Ascending aorta (tissue), 2 donors: ENCODE measurements around the gene PCMT1. TPM values are rescaled to one million over a fixed set of nuclear protein-coding genes. Genes with fewer than 3 reads are reported as not detected.

Experiments
- DNase-seq, 2 donors: peaks; one replicate each; pipeline ENCODE4 v3.0.0-alpha.2; 2019; ENCODE audit warnings: low spot score in 2 of 2
- H3K27ac ChIP-seq, 2 donors: fragments of 200-600 bp; sonication (generic); one replicate each; pipeline ENCODE4 v1.5.1; 2016 to 2017; ENCODE audit warnings: mild to moderate bottlenecking in 1 of 2
- H3K27me3 ChIP-seq: fragments of 200-600 bp; sonication (generic); one replicate; pipeline ENCODE4 v1.5.1; 2017
- H3K36me3 ChIP-seq, 2 donors: fragments of 200-600 bp; sonication (generic); one replicate each; pipeline ENCODE4 v1.5.1; 2016
- H3K4me1 ChIP-seq, 2 donors: fragments of 200-600 bp; sonication (generic); one replicate each; pipeline ENCODE4 v1.5.1; 2016 to 2017; ENCODE audit warnings: mild to moderate bottlenecking in 1 of 2
- H3K4me3 ChIP-seq, 2 donors: fragments of 200-600 bp; sonication (generic); one replicate each; pipeline ENCODE4 v1.5.1; 2016 to 2017; ENCODE audit warnings: mild to moderate bottlenecking in 1 of 2
- H3K9me3 ChIP-seq, 2 donors: fragments of 200-600 bp; sonication (generic); one replicate each; pipeline ENCODE4 v1.5.1; 2016
- CTCF ChIP-seq, 3 experiments: fragments of 200-600 bp in 2 of 3; fragments of 450-650 bp in 1 of 3; sonication (generic) in 2 of 3; IDR thresholded peaks; one replicate each; pipeline ENCODE4 v1.5.1; 2016 to 2019; ENCODE audit warnings: antibody characterized with exemption in 3 of 3, mild to moderate bottlenecking in 1 of 3, moderate library complexity in 1 of 3
- intact Hi-C: fragments of 100-400 bp; cut with DNase I; formaldehyde crosslinking; loops from one replicate; pipeline ENCODE4 v1.15.1; 2023
- total RNA-seq: library from RNA; depleted of rRNA; stranded (reverse); fragments of >200 nt; gene quantifications from one replicate; pipeline ENCODE4 v1.1.0, GENCODE V29; 2016

PCMT1 gene
- total RNA-seq, 1 donor from 2014 or later, result 23.5 TPM

- no peak for TF ChIP-seq CTCF (IDR thresholded peaks at IDR 0.05)
- H3K9me3 ChIP-seq, result no peaks in the 10 kb centered on the region
- peaks cover 12 to 37% of the 10 kb centered on the region in 2 donors for H3K36me3 ChIP-seq
- DNase-seq, result no peak
- intact Hi-C loops, result no loop called here
- H3K27ac ChIP-seq, result no peak overlapping the region
- H3K27me3 ChIP-seq, result no peaks in the 10 kb centered on the region
- no peak overlapping the region for H3K4me3 ChIP-seq
- H3K4me1 ChIP-seq, result no peaks in the 10 kb centered on the region
Measured at GRCh38 chr6:149809798-149810197, 60.3 kb downstream of the PCMT1 start.

GRCh38 chr6:149813351-149813750, 63.8 kb downstream of the PCMT1 start:
- no peak overlapping the region for H3K4me3 ChIP-seq

GRCh38 chr6:149815788-149816187, 66.2 kb downstream of the PCMT1 start:
- intact Hi-C loops, result no loop called here

More at GRCh38 chr6:149813351-149813750, 63.8 kb downstream of the PCMT1 start:
- intact Hi-C loops, result no loop called here
- Histone ChIP-seq H3K27ac (no peak overlapping the region), H3K4me1 (no peaks in the 10 kb centered on the region), H3K36me3 (peaks cover 12 to 32% of the 10 kb centered on the region in 2 donors), H3K9me3 (no peaks in the 10 kb centered on the region), H3K27me3 (no peaks in the 10 kb centered on the region)
- no peak for TF ChIP-seq CTCF (IDR thresholded peaks at IDR 0.05)
- DNase-seq, result no peak

GRCh38 chr6:149820506-149820905, 71.0 kb downstream of the PCMT1 start:
- Histone ChIP-seq H3K4me1 (no peaks in the 10 kb centered on the region), H3K36me3 (peaks cover 0 to 9% of the 10 kb centered on the region in 2 donors), H3K4me3 (no peak overlapping the region), H3K27me3 (no peaks in the 10 kb centered on the region), H3K9me3 (no peaks in the 10 kb centered on the region), H3K27ac (no peak overlapping the region)
- intact Hi-C loops, result no loop called here
- DNase-seq, result no peak
- TF ChIP-seq CTCF (IDR thresholded peaks at IDR 0.05), result no peak

More at GRCh38 chr6:149815788-149816187, 66.2 kb downstream of the PCMT1 start:
- Histone ChIP-seq H3K9me3 (no peaks in the 10 kb centered on the region), H3K4me1 (no peaks in the 10 kb centered on the region), H3K4me3 (no peak overlapping the region), H3K27ac (no peak overlapping the region), H3K27me3 (no peaks in the 10 kb centered on the region), H3K36me3 (peaks cover 4 to 22% of the 10 kb centered on the region in 2 donors)
- DNase-seq, result no peak
- TF ChIP-seq CTCF (IDR thresholded peaks at IDR 0.05), result no peak

GRCh38 chr6:149821492-149821891, 72.0 kb downstream of the PCMT1 start:
- peak overlapping the region in 1 of 2 donors; percentile 13 for H3K27ac ChIP-seq
- intact Hi-C loops, result no loop called here
- no peak overlapping the region for H3K4me3 ChIP-seq
- peaks cover 0 to 18% of the 10 kb centered on the region in 2 donors for H3K36me3 ChIP-seq
- no peaks in the 10 kb centered on the region for H3K27me3 ChIP-seq
- H3K4me1 ChIP-seq, result no peaks in the 10 kb centered on the region
- DNase-seq, result no peak
- H3K9me3 ChIP-seq, result no peaks in the 10 kb centered on the region
- no peak for TF ChIP-seq CTCF (IDR thresholded peaks at IDR 0.05)

GRCh38 chr6:149823013-149823412, 73.5 kb downstream of the PCMT1 start:
- peaks cover 0 to 18% of the 10 kb centered on the region in 2 donors for H3K36me3 ChIP-seq

More at GRCh38 chr6:149823013-149823412, 73.5 kb downstream of the PCMT1 start:
- no peak overlapping the region for H3K4me3 ChIP-seq
- intact Hi-C loops, result no loop called here
- no peak for DNase-seq
- no peak overlapping the region for H3K27ac ChIP-seq
- no peaks in the 10 kb centered on the region for H3K9me3 ChIP-seq
- no peaks in the 10 kb centered on the region for H3K4me1 ChIP-seq
- no peaks in the 10 kb centered on the region for H3K27me3 ChIP-seq
- no peak for TF ChIP-seq CTCF (IDR thresholded peaks at IDR 0.05)
